Lung (tissue), 12 donors: Measurements from ENCODE around the gene BTBD2. TPM values are rescaled to one million over a fixed set of nuclear protein-coding genes. Genes with fewer than 3 reads are reported as not detected.

Source experiments
- ATAC-seq: fragments of 200-7000 bp; cut with Tn5 transposase; one replicate; pipeline ENCODE4 v1.9.1; 2020; ENCODE audit warnings: moderate number of reproducible peaks; ENCODE audit not compliant: insufficient read depth, low FRiP score
- DNase-seq, 3 donors: peaks; one replicate each; pipeline ENCODE4 v3.0.0-alpha.2; 2013 to 2017
- H3K27ac ChIP-seq, 2 donors: one replicate each; pipeline ENCODE4 v1.5.1; 2013; ENCODE audit warnings: mild to moderate bottlenecking in 2 of 2, moderate library complexity in 2 of 2, control low read depth in 1 of 2, inconsistent platforms in 1 of 2, low read depth in 1 of 2, low read length in 1 of 2
- H3K27me3 ChIP-seq, 3 donors: one replicate each; pipeline ENCODE4 v1.5.1; 2013; ENCODE audit warnings: low read length in 2 of 3; ENCODE audit not compliant: control insufficient read depth in 3 of 3, insufficient read depth in 3 of 3
- H3K36me3 ChIP-seq, 4 donors: one replicate each; pipeline ENCODE4 v1.5.1; 2013; ENCODE audit warnings: low read length in 4 of 4, mild to moderate bottlenecking in 1 of 4, moderate library complexity in 1 of 4; ENCODE audit not compliant: control insufficient read depth in 4 of 4, insufficient read depth in 4 of 4
- H3K4me1 ChIP-seq, 5 donors: one replicate each; pipeline ENCODE4 v1.5.1; 2013; ENCODE audit warnings: low read length in 5 of 5, mild to moderate bottlenecking in 2 of 5, moderate library complexity in 1 of 5; ENCODE audit not compliant: control insufficient read depth in 5 of 5, insufficient read depth in 5 of 5
- H3K4me3 ChIP-seq: one replicate; pipeline ENCODE4 v1.5.1; 2013; ENCODE audit warnings: mild to moderate bottlenecking, control low read depth, moderate library complexity
- H3K9ac ChIP-seq, 2 donors: one replicate each; pipeline ENCODE4 v1.5.1; 2013; ENCODE audit warnings: low read length in 2 of 2, control low read depth in 1 of 2; ENCODE audit not compliant: insufficient read depth in 1 of 2
- H3K9me3 ChIP-seq, 4 donors: one replicate each; pipeline ENCODE4 v1.5.1; 2013; ENCODE audit warnings: low read length in 3 of 4, mild to moderate bottlenecking in 1 of 4, moderate library complexity in 1 of 4; ENCODE audit not compliant: control insufficient read depth in 4 of 4, insufficient read depth in 3 of 4
- CTCF ChIP-seq: IDR thresholded peaks from 2 replicates; pipeline ENCODE4 v1.5.1; 2012; ENCODE audit warnings: mild to moderate bottlenecking; ENCODE audit errors: control extremely low read depth, extremely low read depth
- WGBS, 2 donors: extraction: QIAGEN DNeasy Blood & Tissue Kit; methylation state at CpG; one replicate each; pipeline ENCODE4 v1.1.7; 2013; 5-methylcytosine and 5-hydroxymethylcytosine counted together
- polyA plus RNA-seq, 2 donors: library from polyadenylated mRNA; stranded (reverse); fragments of 200-250 nt; gene quantifications; one replicate each; pipeline ENCODE4 v1.2.1, GENCODE V29; 2013
- total RNA-seq, 2 donors: library from RNA; depleted of rRNA in 1 of 2; stranded (reverse); fragments of >200 nt in 1 of 2; gene quantifications; one replicate each; pipeline ENCODE4 v1.2.1, GENCODE V29; 2014 to 2021
- donor health status: control.
- donor health status: control.
- donor health status: Bipolar disorder and iron deficiency.
- donor health status: healthy.
- donor health status: DM: yes; HTN: yes; CAD: no.

The BTBD2 gene
- total and polyA plus RNA-seq, 4 donors, result 35.5 to 62.3 (median 44.8) TPM

- 96 to 97% methylated on average over 51 of the region's 51 CpGs for WGBS, 2 donors
- ATAC-seq (no peak), DNase-seq (no peak)
- Histone ChIP-seq H3K4me1 (peaks cover 0 to 6% (median 0%) of the 10 kb centered on the region in 5 donors), H3K27ac (no peak overlapping the region), H3K9me3 (peaks cover 0 to 2% (median 0%) of the 10 kb centered on the region in 4 donors), H3K4me3 (no peak overlapping the region), H3K36me3 (peaks cover 5 to 60% (median 11%) of the 10 kb centered on the region in 4 donors), H3K27me3 (no peaks in the 10 kb centered on the region), H3K9ac (no peak overlapping the region)
- no peak for TF ChIP-seq CTCF
Observed at GRCh38 chr19:1978346-1978894, 37.1 kb downstream of the BTBD2 start.

GRCh38 chr19:1977120-1977519 is 38.4 kb downstream of the BTBD2 start:
- TF ChIP-seq CTCF, result no peak
- ATAC-seq (no peak), DNase-seq (no peak)
- Histone ChIP-seq H3K9ac (no peak overlapping the region), H3K36me3 (peaks cover 0 to 56% (median 9%) of the 10 kb centered on the region in 4 donors), H3K27ac (no peak overlapping the region), H3K4me1 (peaks cover 0 to 6% (median 0%) of the 10 kb centered on the region in 5 donors), H3K27me3 (no peaks in the 10 kb centered on the region), H3K9me3 (peaks cover 0 to 2% (median 0%) of the 10 kb centered on the region in 4 donors), H3K4me3 (no peak overlapping the region)
- WGBS, 2 donors, result 90 to 91% methylated on average over 15 of the region's 15 CpGs

- Histone ChIP-seq H3K4me3 (no peak overlapping the region), H3K9me3 (no peaks in the 10 kb centered on the region), H3K27me3 (no peaks in the 10 kb centered on the region), H3K4me1 (peaks cover 0 to 6% (median 0%) of the 10 kb centered on the region in 5 donors), H3K27ac (no peak overlapping the region), H3K9ac (no peak overlapping the region), H3K36me3 (peaks cover 1 to 50% (median 5%) of the 10 kb centered on the region in 4 donors)
- ATAC-seq, result peak; percentile 9
- peak; percentile 65 to 88 (median 78) for DNase-seq
- WGBS, 2 donors, result 84 to 92% methylated on average over 20 of the region's 20 CpGs
- TF ChIP-seq CTCF, result no peak
Observed at GRCh38 chr19:1975162-1975480, 40.4 kb downstream of the BTBD2 start.
